ENCODE data around the gene DENND1A. TPM values are rescaled to one million over a fixed set of nuclear protein-coding genes. Genes with fewer than 3 reads are reported as not detected.

The DENND1A gene
- total and polyA plus RNA-seq, 4 donors = 7.9 to 22.0 (median 13.9) TPM

DNA sequence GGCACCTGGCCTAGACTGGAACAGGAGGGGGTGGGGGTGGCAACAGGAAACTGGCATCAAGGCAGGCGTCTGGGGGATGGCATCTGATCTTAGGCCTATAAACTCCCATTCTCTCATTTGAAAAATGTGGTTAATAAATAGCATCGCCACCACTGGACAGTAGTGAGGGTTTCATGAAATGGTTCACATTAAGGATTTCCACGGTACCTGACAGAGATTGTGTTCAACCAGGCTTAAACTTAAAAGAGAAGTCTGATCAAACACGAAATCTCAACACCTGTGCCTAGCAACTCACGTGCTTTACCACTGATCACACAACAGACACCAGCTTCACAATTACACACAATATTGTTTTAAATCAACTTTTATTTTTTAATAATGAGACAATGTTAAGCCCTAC lies 3.0 kb downstream of the DENND1A start:
- WGBS = 91% methylated on average over 5 of the region's 5 CpGs
- Histone ChIP-seq H3K27me3 (ENCODE audit: control insufficient read depth in 4 of 4, insufficient read depth in 4 of 4, low read length in 3 of 4) (no peaks in the 10 kb centered on the region), H3K4me1 (ENCODE audit: control insufficient read depth in 4 of 4, insufficient read depth in 4 of 4, low read length in 3 of 4) (peaks cover 14 to 57% (median 39%) of the 10 kb centered on the region in 4 donors), H3K27ac (ENCODE audit: low read depth in 1 of 2, low read length in 2 of 2) (no peak overlapping the region), H3K9ac (ENCODE audit: low read depth in 1 of 2, low read length in 2 of 2) (no peak overlapping the region), H3K4me3 (ENCODE audit: low read depth in 1 of 3, low read length in 3 of 3) (no peak overlapping the region), H3K36me3 (ENCODE audit: control insufficient read depth in 4 of 4, insufficient read depth in 3 of 4, low read depth in 1 of 4, low read length in 3 of 4) (no peaks in the 10 kb centered on the region), H3K9me3 (ENCODE audit: control insufficient read depth in 4 of 4, low read length in 3 of 4) (no peaks in the 10 kb centered on the region)
- no peak for DNase-seq (ENCODE audit: low spot score)
- TF ChIP-seq JUND (IDR thresholded peaks at IDR 0.05) (no peak), HNF4A (conservative IDR thresholded peaks at IDR 0.05) (no peak), FOXA1 (IDR thresholded peaks at IDR 0.05) (no peak)

DNA sequence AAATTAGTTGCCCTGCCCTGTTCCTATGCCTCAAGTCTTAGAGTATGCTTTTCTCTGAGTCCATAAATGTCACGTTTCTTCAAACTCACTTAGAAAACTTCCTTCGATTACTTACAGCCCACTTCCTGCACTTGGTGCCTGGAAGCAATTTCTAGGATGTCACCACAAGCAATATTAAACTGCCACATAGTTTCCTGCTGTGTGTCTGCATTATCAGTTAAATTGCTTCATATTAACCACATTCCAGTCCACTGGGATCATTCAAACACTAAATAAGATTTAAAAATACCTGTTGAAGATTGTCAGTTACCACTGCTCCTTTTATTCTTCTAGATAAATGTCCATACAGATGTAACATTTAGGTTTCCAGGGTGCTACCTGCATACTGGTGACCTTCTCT lies 4.1 kb downstream of the DENND1A start:
- no peak overlapping the region for H3K9ac ChIP-seq (ENCODE audit: low read depth in 1 of 2, low read length in 2 of 2)
- TF ChIP-seq HNF4G (IDR thresholded peaks at IDR 0.05) (no peak), YY1 (IDR thresholded peaks at IDR 0.05) (no peak), TAF1 (conservative IDR thresholded peaks at IDR 0.05) (no peak), EGR1 (IDR thresholded peaks at IDR 0.05; ENCODE audit: low read depth in 2 of 2) (no peak), FOXA2 (IDR thresholded peaks at IDR 0.05) (no peak), RXRA (IDR thresholded peaks at IDR 0.05) (no peak), GABPA (IDR thresholded peaks at IDR 0.05 in 1 of 2, conservative IDR thresholded peaks at IDR 0.05 in 1 of 2) (no peak)
- TF ChIP-seq, protein P1, sequence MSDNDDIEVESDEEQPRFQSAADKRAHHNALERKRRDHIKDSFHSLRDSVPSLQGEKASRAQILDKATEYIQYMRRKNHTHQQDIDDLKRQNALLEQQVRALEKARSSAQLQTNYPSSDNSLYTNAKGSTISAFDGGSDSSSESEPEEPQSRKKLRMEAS (IDR thresholded peaks at IDR 0.05) = no peak
- TF ChIP-seq, protein P2, sequence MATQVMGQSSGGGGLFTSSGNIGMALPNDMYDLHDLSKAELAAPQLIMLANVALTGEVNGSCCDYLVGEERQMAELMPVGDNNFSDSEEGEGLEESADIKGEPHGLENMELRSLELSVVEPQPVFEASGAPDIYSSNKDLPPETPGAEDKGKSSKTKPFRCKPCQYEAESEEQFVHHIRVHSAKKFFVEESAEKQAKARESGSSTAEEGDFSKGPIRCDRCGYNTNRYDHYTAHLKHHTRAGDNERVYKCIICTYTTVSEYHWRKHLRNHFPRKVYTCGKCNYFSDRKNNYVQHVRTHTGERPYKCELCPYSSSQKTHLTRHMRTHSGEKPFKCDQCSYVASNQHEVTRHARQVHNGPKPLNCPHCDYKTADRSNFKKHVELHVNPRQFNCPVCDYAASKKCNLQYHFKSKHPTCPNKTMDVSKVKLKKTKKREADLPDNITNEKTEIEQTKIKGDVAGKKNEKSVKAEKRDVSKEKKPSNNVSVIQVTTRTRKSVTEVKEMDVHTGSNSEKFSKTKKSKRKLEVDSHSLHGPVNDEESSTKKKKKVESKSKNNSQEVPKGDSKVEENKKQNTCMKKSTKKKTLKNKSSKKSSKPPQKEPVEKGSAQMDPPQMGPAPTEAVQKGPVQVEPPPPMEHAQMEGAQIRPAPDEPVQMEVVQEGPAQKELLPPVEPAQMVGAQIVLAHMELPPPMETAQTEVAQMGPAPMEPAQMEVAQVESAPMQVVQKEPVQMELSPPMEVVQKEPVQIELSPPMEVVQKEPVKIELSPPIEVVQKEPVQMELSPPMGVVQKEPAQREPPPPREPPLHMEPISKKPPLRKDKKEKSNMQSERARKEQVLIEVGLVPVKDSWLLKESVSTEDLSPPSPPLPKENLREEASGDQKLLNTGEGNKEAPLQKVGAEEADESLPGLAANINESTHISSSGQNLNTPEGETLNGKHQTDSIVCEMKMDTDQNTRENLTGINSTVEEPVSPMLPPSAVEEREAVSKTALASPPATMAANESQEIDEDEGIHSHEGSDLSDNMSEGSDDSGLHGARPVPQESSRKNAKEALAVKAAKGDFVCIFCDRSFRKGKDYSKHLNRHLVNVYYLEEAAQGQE (IDR thresholded peaks at IDR 0.05) = no peak
- TF ChIP-seq, protein P3, sequence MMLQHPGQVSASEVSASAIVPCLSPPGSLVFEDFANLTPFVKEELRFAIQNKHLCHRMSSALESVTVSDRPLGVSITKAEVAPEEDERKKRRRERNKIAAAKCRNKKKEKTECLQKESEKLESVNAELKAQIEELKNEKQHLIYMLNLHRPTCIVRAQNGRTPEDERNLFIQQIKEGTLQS (IDR thresholded peaks at IDR 0.05) = no peak
- H3K4me3 ChIP-seq (ENCODE audit: low read depth in 1 of 3, low read length in 3 of 3) = no peak overlapping the region
- WGBS = 73% methylated on average over 2 of the region's 2 CpGs
- H3K27me3 ChIP-seq (ENCODE audit: control insufficient read depth in 4 of 4, insufficient read depth in 4 of 4, low read length in 3 of 4) = no peaks in the 10 kb centered on the region
- peaks cover 14 to 61% (median 44%) of the 10 kb centered on the region in 4 donors for H3K4me1 ChIP-seq (ENCODE audit: control insufficient read depth in 4 of 4, insufficient read depth in 4 of 4, low read length in 3 of 4)
- H3K9me3 ChIP-seq (ENCODE audit: control insufficient read depth in 4 of 4, low read length in 3 of 4) = no peaks in the 10 kb centered on the region
- no peak overlapping the region for H3K27ac ChIP-seq (ENCODE audit: low read depth in 1 of 2, low read length in 2 of 2)
- no peak for DNase-seq (ENCODE audit: low spot score)
- no peaks in the 10 kb centered on the region for H3K36me3 ChIP-seq (ENCODE audit: control insufficient read depth in 4 of 4, insufficient read depth in 3 of 4, low read depth in 1 of 4, low read length in 3 of 4)

DNA sequence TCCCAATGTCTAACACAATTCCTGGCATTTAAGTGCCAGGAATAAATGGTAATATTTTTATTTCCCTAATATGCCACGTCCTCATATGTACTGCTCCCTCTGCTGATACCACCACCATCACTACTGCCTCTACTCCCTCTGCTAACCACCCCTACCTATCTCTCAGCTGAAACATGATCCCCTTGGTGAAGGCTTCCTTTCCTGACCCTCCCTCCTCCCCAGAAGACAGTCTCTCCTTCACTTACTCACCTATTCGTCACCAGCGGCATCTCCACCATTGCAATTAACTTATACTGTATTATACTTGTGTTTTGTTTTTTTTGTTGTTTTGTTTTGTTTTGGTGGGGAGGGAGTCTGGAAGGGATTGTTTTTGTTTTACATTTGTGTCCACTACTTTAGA lies 4.8 kb downstream of the DENND1A start:
- H3K36me3 ChIP-seq (ENCODE audit: control insufficient read depth in 4 of 4, insufficient read depth in 3 of 4, low read depth in 1 of 4, low read length in 3 of 4) = no peaks in the 10 kb centered on the region
- peaks cover 11 to 58% (median 43%) of the 10 kb centered on the region in 4 donors for H3K4me1 ChIP-seq (ENCODE audit: control insufficient read depth in 4 of 4, insufficient read depth in 4 of 4, low read length in 3 of 4)
- TF ChIP-seq, protein P2 (IDR thresholded peaks at IDR 0.05) = no peak
- TF ChIP-seq, protein P3 (IDR thresholded peaks at IDR 0.05) = no peak
- TF ChIP-seq HNF4G (IDR thresholded peaks at IDR 0.05) = no peak
- TF ChIP-seq HNF4A (conservative IDR thresholded peaks at IDR 0.05) = no peak
- TF ChIP-seq FOXA2 (IDR thresholded peaks at IDR 0.05) = no peak
- no peak for TF ChIP-seq JUND (IDR thresholded peaks at IDR 0.05)
- TF ChIP-seq SP1 (IDR thresholded peaks at IDR 0.05) = no peak
- TF ChIP-seq FOXA1 (IDR thresholded peaks at IDR 0.05) = no peak
- no peak for TF ChIP-seq NR2F2 (IDR thresholded peaks at IDR 0.05)
- TF ChIP-seq, protein P1 (IDR thresholded peaks at IDR 0.05) = no peak
- no peak for TF ChIP-seq EGR1 (IDR thresholded peaks at IDR 0.05; ENCODE audit: low read depth in 2 of 2)

More for the DNA sequence above, 4.8 kb downstream of the DENND1A start:
- no peak for DNase-seq (ENCODE audit: low spot score)
- 94% methylated on average over 3 of the region's 3 CpGs for WGBS
- H3K9ac ChIP-seq (ENCODE audit: low read depth in 1 of 2, low read length in 2 of 2) = no peak overlapping the region
- H3K27ac ChIP-seq (ENCODE audit: low read depth in 1 of 2, low read length in 2 of 2) = no peak overlapping the region
- no peaks in the 10 kb centered on the region for H3K9me3 ChIP-seq (ENCODE audit: control insufficient read depth in 4 of 4, low read length in 3 of 4)
- H3K27me3 ChIP-seq (ENCODE audit: control insufficient read depth in 4 of 4, insufficient read depth in 4 of 4, low read length in 3 of 4) = no peaks in the 10 kb centered on the region
- no peak overlapping the region for H3K4me3 ChIP-seq (ENCODE audit: low read depth in 1 of 3, low read length in 3 of 3)
